Peyer's patch (tissue), 4 donors: ENCODE results near the gene PDZD2. TPM values are rescaled to one million over a fixed set of nuclear protein-coding genes. Genes with fewer than 3 reads are reported as not detected.

Source experiments
- DNase-seq, 3 donors: peaks; one replicate each; pipeline ENCODE4 v3.0.0-alpha.2; 2017 to 2019
- H3K27ac ChIP-seq, 4 donors: fragments of 200-600 bp; sonication (generic); one replicate each; pipeline ENCODE4 v1.5.1; 2016 to 2019
- H3K27me3 ChIP-seq, 2 donors: fragments of 200-600 bp; sonication (generic); one replicate each; pipeline ENCODE4 v1.5.1; 2019
- H3K36me3 ChIP-seq, 3 donors: fragments of 200-600 bp; sonication (generic); one replicate each; pipeline ENCODE4 v1.5.1; 2016 to 2019
- H3K4me1 ChIP-seq, 4 donors: fragments of 200-600 bp; sonication (generic); one replicate each; pipeline ENCODE4 v1.5.1; 2016 to 2019
- H3K4me3 ChIP-seq, 4 donors: fragments of 200-600 bp; sonication (generic); 1 replicate in 3 of 4; 2 replicates in 1 of 4; pipeline ENCODE4 v1.5.1; 2016 to 2019; ENCODE audit warnings: mild to moderate bottlenecking in 1 of 4
- H3K9me3 ChIP-seq, 4 donors: fragments of 200-600 bp; sonication (generic); one replicate each; pipeline ENCODE4 v1.5.1; 2016 to 2019; ENCODE audit warnings: mild to moderate bottlenecking in 1 of 4
- CTCF ChIP-seq, 6 experiments: fragments of 450-650 bp in 4 of 6; fragments of 200-600 bp in 2 of 6; sonication (generic) in 1 of 6; IDR thresholded peaks; one replicate each; pipeline ENCODE4 v1.5.1; 2017 to 2019; ENCODE audit warnings: antibody characterized with exemption in 6 of 6, mild to moderate bottlenecking in 3 of 6, moderate library complexity in 1 of 6
- POLR2A ChIP-seq, 2 donors: fragments of 450-650 bp; IDR thresholded peaks; one replicate each; pipeline ENCODE4 v1.5.1; 2017; ENCODE audit warnings: antibody characterized with exemption in 2 of 2, mild to moderate bottlenecking in 2 of 2, moderate library complexity in 2 of 2
- total RNA-seq, 4 donors: library from RNA; depleted of rRNA; stranded (reverse); fragments of >200 nt; gene quantifications; one replicate each; pipeline ENCODE4 v1.1.0, GENCODE V29; 2016

The PDZD2 gene
- total RNA-seq, 4 donors from 2014 or later, result 0.53 to 7.4 (median 3.0) TPM

GRCh38 chr5:31754741-31755675 is 116.1 kb downstream of the PDZD2 start:
- no peak for DNase-seq
- Histone ChIP-seq H3K9me3 (no peaks in the 10 kb centered on the region), H3K27ac (no peak overlapping the region), H3K4me3 (no peak overlapping the region), H3K36me3 (no peaks in the 10 kb centered on the region), H3K27me3 (no peaks in the 10 kb centered on the region), H3K4me1 (no peaks in the 10 kb centered on the region)
- TF ChIP-seq POLR2A (IDR thresholded peaks at IDR 0.05), result no peak
- no peak for TF ChIP-seq CTCF (IDR thresholded peaks at IDR 0.05)

GRCh38 chr5:31755676-31756230 is 116.8 kb downstream of the PDZD2 start:
- no peak for TF ChIP-seq CTCF (IDR thresholded peaks at IDR 0.05)
- TF ChIP-seq POLR2A (IDR thresholded peaks at IDR 0.05), result no peak
- Histone ChIP-seq H3K36me3 (no peaks in the 10 kb centered on the region), H3K4me1 (no peaks in the 10 kb centered on the region), H3K4me3 (no peak overlapping the region), H3K9me3 (no peaks in the 10 kb centered on the region), H3K27me3 (no peaks in the 10 kb centered on the region), H3K27ac (no peak overlapping the region)
- DNase-seq, result no peak

DNA sequence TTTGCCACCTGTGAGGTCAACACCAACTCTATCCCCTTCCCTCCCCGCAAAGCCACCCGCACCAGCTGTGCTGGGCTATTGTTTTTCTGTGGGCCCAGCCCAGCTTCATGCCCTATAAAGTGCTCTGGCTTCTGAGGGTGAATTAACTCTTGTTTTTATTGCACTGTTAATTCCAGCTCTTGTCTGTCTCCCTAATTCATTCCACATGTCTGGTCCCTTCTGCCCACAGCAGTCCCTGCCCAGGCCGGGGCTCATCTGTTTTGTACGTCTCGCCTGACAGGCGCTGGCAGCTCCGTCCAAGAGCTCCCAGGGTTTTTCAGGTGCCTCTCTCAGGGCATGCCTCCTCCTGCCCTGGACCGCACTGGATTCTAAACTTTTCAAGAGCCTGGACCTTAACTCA is 118.9 kb downstream of the PDZD2 start:
- Histone ChIP-seq H3K27ac (no peak overlapping the region), H3K36me3 (no peaks in the 10 kb centered on the region), H3K27me3 (no peaks in the 10 kb centered on the region), H3K9me3 (no peaks in the 10 kb centered on the region), H3K4me1 (no peaks in the 10 kb centered on the region), H3K4me3 (no peak overlapping the region)
- TF ChIP-seq CTCF (IDR thresholded peaks at IDR 0.05) (no peak), POLR2A (IDR thresholded peaks at IDR 0.05) (no peak)
- DNase-seq, result no peak

DNA sequence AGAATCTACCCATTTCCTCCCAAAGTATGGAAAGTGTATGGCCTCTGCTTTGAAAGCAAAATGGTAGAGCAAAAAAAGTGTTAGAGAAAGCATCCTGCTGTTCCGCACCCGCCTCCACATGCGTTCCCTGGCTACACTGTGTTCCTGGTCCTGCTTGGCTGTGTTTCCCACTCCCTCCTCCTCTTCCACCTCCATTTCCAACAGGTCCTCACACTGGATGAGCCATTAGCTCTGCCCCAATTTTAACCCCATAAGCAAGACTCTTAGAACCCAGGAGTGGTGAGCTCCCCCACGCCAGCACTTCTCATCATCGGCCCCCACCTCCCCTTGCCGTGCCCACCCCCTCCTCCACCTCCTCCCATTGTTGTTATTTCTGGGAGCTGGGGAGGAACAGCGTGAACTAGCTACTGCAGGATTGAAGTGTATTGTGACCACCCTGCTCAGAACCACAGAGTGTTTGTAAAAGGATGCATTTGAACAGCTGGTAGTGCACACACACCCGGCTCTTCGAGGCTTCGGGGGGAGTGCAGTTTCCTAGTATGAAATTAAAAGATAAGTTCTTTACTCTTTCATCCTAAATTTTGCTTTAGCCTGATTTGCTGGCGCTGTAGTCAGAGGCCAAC is 120.0 kb downstream of the PDZD2 start:
- Histone ChIP-seq H3K27ac (no peak overlapping the region), H3K27me3 (no peaks in the 10 kb centered on the region), H3K36me3 (no peaks in the 10 kb centered on the region), H3K9me3 (no peaks in the 10 kb centered on the region), H3K4me1 (no peaks in the 10 kb centered on the region), H3K4me3 (no peak overlapping the region)
- DNase-seq, result no peak
- TF ChIP-seq POLR2A (IDR thresholded peaks at IDR 0.05) (no peak), CTCF (IDR thresholded peaks at IDR 0.05) (no peak)

DNA sequence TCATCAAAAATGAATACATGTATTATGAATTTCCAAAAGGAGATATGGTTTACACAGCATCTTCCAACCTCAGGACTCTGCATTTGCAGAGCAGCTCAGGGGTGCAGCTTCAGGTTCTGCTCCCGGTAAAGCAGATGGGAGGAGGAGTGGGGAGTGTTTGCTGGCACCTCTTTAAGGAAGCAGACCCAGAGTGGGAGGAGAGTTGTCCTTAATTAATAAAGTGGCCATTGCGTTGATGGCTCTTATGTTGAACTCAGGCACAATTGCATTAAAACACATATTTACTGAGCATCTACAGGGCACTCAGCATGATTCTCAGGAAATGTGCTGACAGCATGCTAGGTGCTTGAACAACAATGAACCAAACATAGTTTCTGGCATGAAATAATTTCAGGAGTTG is 121.0 kb downstream of the PDZD2 start:
- Histone ChIP-seq H3K4me1 (no peaks in the 10 kb centered on the region), H3K36me3 (no peaks in the 10 kb centered on the region), H3K4me3 (no peak overlapping the region), H3K27ac (no peak overlapping the region), H3K27me3 (no peaks in the 10 kb centered on the region), H3K9me3 (no peaks in the 10 kb centered on the region)
- no peak for DNase-seq
- TF ChIP-seq POLR2A (IDR thresholded peaks at IDR 0.05) (no peak), CTCF (IDR thresholded peaks at IDR 0.05) (no peak)
